Psoas muscle (tissue), 8 donors: ENCODE data around the gene PAN3. TPM values are rescaled to one million over a fixed set of nuclear protein-coding genes. Genes with fewer than 3 reads are reported as not detected.

Experiments used
- ATAC-seq, 4 donors: fragments of 200-7000 bp; cut with Tn5 transposase; one replicate each; pipeline ENCODE4 v1.9.1; 2020; ENCODE audit warnings: moderate library complexity in 3 of 4, mild to moderate bottlenecking in 2 of 4
- DNase-seq, 2 donors: peaks; one replicate each; pipeline ENCODE4 v3.0.0-alpha.2; 2020
- H3K27ac ChIP-seq: fragments of 200-600 bp; one replicate; pipeline ENCODE4 v1.8.0; 2022
- H3K27me3 ChIP-seq, 3 donors: fragments of 200-600 bp in 1 of 3; one replicate each; pipeline versions ENCODE4 v1.6.1 to v1.8.0; 2013 to 2022; ENCODE audit warnings: low read length in 2 of 3, mild to moderate bottlenecking in 2 of 3, moderate library complexity in 1 of 3; ENCODE audit not compliant: insufficient read depth in 3 of 3
- H3K36me3 ChIP-seq, 2 donors: fragments of 200-600 bp in 1 of 2; one replicate each; pipeline versions ENCODE4 v1.6.1 to v1.8.0; 2013 to 2022; ENCODE audit warnings: low read depth in 1 of 2, mild to moderate bottlenecking in 1 of 2, moderate library complexity in 1 of 2; ENCODE audit not compliant: insufficient read depth in 1 of 2
- H3K4me1 ChIP-seq: fragments of 200-600 bp; one replicate; pipeline ENCODE4 v1.8.0; 2022
- H3K4me3 ChIP-seq: fragments of 200-600 bp; one replicate; pipeline ENCODE4 v1.8.0; 2022; ENCODE audit warnings: mild to moderate bottlenecking
- H3K9me3 ChIP-seq: fragments of 200-600 bp; one replicate; pipeline ENCODE4 v1.8.0; 2022
- WGBS, 3 donors: extraction: QIAGEN DNeasy Blood & Tissue Kit; methylation state at CpG; one replicate each; pipeline versions ENCODE4 v1.1.6 to v1.1.7; 2013; 5-methylcytosine and 5-hydroxymethylcytosine counted together
- intact Hi-C, 2 donors: fragments of 100-400 bp; cut with DNase I; formaldehyde crosslinking; loops; one replicate each; pipeline versions ENCODE4 v1.11.0 to v1.14.2; 2022
- polyA plus RNA-seq, 3 donors: library from polyadenylated mRNA; stranded (reverse); fragments of 200-250 nt; gene quantifications; one replicate each; pipeline ENCODE4 v1.2.3, GENCODE V29; 2013
- total RNA-seq, 4 donors: library from RNA; stranded (reverse); fragmentation: NEBNext Ultra II Directional in 2 of 4; extraction: Animal tissue kit (Norgen Biotek cat#: 25700) in 2 of 4; gene quantifications; one replicate each; pipeline versions ENCODE4 v1.2.1 to v1.2.4, GENCODE V29; 2021 to 2023
- TF ChIP-seq, protein P1 (sequence below): fragments of 200-600 bp; IDR thresholded peaks from one replicate; pipeline ENCODE4 v1.8.0; 2022; ENCODE audit warnings: antibody characterized with exemption
- donor health status: healthy with polysubstance abuse.
- donor health status: DM: no; HTN: no; CAD: no; lungs with moderate emphysema.
- donor health status: Bipolar disorder and iron deficiency.
- donor health status: healthy.
- donor health status: DM: yes; HTN: yes; CAD: no.
- donor health status: DM: no; HTN: no; CAD: no.
- donor health status: DM: no; HTN: no; CAD: no.
- donor health status: DM: yes; HTN: yes; CAD: no.

PAN3 gene
- total and polyA plus RNA-seq, 7 donors, result 2.3 to 9.0 (median 5.9) TPM

- no peaks in the 10 kb centered on the region for H3K36me3 ChIP-seq
- ATAC-seq (no peak), DNase-seq (no peak)
- no peaks in the 10 kb centered on the region for H3K9me3 ChIP-seq
- no peaks in the 10 kb centered on the region for H3K4me1 ChIP-seq
- H3K27me3 ChIP-seq, result no peaks in the 10 kb centered on the region
- TF ChIP-seq, protein P1, sequence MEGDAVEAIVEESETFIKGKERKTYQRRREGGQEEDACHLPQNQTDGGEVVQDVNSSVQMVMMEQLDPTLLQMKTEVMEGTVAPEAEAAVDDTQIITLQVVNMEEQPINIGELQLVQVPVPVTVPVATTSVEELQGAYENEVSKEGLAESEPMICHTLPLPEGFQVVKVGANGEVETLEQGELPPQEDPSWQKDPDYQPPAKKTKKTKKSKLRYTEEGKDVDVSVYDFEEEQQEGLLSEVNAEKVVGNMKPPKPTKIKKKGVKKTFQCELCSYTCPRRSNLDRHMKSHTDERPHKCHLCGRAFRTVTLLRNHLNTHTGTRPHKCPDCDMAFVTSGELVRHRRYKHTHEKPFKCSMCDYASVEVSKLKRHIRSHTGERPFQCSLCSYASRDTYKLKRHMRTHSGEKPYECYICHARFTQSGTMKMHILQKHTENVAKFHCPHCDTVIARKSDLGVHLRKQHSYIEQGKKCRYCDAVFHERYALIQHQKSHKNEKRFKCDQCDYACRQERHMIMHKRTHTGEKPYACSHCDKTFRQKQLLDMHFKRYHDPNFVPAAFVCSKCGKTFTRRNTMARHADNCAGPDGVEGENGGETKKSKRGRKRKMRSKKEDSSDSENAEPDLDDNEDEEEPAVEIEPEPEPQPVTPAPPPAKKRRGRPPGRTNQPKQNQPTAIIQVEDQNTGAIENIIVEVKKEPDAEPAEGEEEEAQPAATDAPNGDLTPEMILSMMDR, result no peak
- WGBS, 3 donors, result 95% methylated on average over 8 of the region's 8 CpGs
- H3K27ac ChIP-seq, result no peak overlapping the region
- H3K4me3 ChIP-seq, result no peak overlapping the region
- intact Hi-C loops, result no loop called here
These were observed 17.1 kb upstream of the PAN3 start for GRCh38 chr13:28121224-28121623.

DNA sequence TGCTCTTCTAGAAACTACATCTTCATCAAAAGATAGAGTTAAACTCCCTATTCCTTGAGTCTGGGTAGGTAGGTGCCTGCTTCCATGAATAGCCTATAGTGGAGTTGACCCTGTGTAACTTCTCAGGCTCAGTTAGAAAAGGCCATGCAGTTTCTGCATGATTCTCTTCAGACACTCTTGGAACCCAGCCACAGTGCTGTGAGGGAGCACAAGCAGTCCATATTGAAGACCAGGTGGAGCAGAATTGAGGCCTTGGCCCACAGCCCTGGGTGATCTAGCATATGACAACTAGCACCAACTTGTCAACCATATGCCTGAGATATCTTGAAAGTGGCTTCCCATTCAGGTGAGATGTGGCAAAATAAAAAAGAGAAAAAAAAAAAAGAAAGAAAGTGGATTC is 10.3 kb upstream of the PAN3 start:
- Histone ChIP-seq H3K27ac (no peak overlapping the region), H3K9me3 (no peaks in the 10 kb centered on the region), H3K4me1 (no peaks in the 10 kb centered on the region), H3K4me3 (no peak overlapping the region), H3K27me3 (no peaks in the 10 kb centered on the region), H3K36me3 (no peaks in the 10 kb centered on the region)
- TF ChIP-seq, protein P1, result no peak
- intact Hi-C loops, result no loop called here
- no peak for ATAC-seq
- no peak for DNase-seq

DNA sequence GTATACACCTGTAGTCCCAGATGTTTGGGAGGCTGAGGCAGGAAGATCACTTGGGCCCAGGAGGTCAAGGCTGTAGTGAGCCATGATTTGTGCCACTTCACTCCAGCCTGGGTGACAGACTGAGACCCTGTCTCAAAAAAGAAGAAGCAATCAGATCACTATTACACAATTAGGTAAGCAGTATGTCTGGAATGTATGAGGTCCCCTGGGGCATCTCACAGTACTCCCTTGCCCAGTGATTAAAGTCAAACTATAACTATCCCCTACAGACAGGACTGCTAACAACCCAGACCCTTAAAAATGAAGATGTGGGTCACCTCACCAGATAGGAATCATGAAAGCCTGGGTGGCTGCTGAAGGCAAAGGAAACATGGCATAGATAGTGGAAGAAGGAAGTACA is 9.4 kb upstream of the PAN3 start:
- Histone ChIP-seq H3K27me3 (no peaks in the 10 kb centered on the region), H3K36me3 (no peaks in the 10 kb centered on the region), H3K4me3 (no peak overlapping the region), H3K4me1 (no peaks in the 10 kb centered on the region), H3K27ac (no peak overlapping the region), H3K9me3 (no peaks in the 10 kb centered on the region)
- intact Hi-C loops, result no loop called here
- no peak for ATAC-seq
- TF ChIP-seq, protein P1, result no peak
- DNase-seq, result no peak

DNA sequence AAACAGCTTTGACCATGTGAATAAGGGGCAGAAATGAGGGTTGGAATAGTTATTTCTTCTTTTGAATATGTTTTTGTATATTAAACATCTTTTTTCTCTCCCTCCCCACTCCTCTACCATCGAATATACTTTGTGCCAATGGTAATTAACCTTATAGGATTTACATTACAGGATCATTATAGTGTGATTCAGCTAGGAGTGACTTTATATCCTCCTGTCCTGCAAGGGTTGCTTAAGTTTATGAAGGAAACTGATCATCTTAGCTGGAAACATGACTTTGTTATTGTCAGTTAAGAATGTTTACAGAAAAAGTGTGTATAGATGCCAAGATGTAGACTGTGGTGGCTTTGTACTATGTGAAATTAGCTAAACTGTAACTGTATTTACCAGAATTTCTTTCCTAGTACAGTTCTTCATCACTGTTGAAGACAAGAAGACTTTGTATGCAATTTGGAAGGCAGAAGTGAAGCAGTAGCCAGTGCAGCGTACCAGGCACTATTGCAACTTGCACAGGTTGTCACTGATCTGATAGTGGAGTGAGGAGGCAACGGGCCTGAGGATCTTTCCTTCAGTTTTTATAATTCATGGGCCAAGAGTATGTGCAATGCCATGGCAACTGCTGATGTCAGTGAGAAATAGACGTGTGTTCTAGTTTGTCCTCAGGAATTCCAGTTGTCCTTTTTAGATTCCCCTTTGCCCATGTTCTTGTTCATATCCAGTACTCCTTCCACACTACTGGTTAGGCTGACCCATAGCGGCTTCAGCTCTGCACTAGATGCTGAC is 8.2 kb upstream of the PAN3 start:
- no peaks in the 10 kb centered on the region for H3K36me3 ChIP-seq
- H3K4me3 ChIP-seq, result no peak overlapping the region
- DNase-seq (no peak), ATAC-seq (no peak)
- H3K9me3 ChIP-seq, result no peaks in the 10 kb centered on the region
- intact Hi-C loops, result no loop called here
- no peaks in the 10 kb centered on the region for H3K27me3 ChIP-seq
- no peak overlapping the region for H3K27ac ChIP-seq
- H3K4me1 ChIP-seq, result no peaks in the 10 kb centered on the region
- TF ChIP-seq, protein P1, result no peak
- 53 to 61% (median 56%) methylated on average over 5 of the region's 5 CpGs for WGBS, 3 donors

DNA sequence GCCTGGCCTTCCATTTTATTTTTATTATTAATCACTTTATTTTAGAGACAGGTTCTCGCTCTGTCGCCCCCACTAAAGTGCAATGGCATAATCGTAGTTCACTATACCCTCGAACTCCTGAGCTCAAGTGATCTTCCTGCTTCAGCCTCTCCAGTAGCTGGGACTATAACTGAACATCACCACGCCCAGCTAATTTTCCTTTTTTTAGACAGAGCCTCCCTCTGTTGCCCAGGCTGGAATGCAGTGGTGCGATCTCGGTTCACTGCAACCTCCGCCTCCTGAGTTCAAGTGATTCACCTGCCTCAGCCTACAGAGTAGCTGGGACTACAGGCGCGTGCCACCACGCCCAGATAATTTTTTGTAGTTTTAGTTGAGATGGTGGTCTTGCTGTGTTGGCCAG is 6.7 kb upstream of the PAN3 start:
- TF ChIP-seq, protein P1, result no peak
- 92 to 95% (median 93%) methylated on average over 11 of the region's 11 CpGs for WGBS, 3 donors
- Histone ChIP-seq H3K27ac (no peak overlapping the region), H3K27me3 (no peaks in the 10 kb centered on the region), H3K36me3 (no peaks in the 10 kb centered on the region), H3K4me1 (no peaks in the 10 kb centered on the region), H3K4me3 (no peak overlapping the region), H3K9me3 (no peaks in the 10 kb centered on the region)
- no peak for ATAC-seq
- intact Hi-C loops, result no loop called here
- DNase-seq, result no peak
